GM21786 (cell line): ENCODE data around the gene OR6B3.

Experiments
- ATAC-seq: cut with Tn5 transposase; IDR thresholded peaks from one replicate; pipeline ENCODE4 v1.9.1; 2021; ENCODE audit not compliant: unreplicated experiment

The OR6B3 gene

DNA sequence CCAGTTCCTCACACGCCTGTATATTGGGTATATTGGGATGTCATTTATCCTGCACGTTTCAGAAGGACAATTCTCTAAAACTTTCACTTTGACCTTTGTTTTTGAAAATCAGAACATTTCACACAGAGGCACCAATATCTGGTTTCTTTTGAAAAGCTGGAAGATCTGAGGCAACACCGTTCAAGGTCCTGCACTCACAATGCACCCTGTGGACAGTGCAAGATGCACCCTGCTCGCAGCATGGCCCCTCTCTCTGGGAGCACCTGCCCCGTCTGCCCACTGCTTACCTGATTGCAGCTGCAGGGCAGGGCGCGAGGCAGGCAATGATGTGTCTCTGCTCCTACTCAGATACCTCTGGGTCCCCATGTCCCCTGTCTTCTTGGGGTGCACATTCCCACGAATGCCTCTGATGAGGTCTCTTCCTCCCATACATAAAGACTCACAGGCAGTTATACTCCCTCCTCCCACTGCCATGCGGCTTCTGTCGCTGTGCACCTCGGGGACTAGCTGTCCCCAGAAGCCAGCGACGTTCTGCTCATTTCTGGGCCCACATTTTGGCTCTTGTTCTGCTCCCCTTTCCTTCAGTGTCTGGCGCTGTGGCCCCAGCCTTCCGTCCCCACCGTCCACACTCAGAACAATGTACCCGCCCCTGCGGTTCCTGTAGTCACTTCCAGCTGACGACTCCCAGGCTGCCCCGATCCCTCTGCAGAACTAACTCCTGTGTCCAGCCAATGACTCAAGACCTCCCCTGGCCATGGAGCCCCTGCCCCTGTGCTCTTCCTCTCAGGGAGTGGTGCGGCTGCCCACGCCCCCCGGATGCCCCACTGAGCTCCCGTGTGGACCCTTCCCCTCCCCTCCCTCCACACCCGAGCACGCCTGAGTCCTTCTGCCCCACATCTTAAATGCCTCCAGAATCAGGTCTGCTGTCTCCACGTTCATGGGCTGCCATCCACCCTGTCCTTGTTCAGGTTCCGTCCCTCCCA lies at the start of gene OR6B3:
Gene OR6B3, minus strand, starts transcription at position 349 of the 983 bp plus-strand sequence.
- no peak for ATAC-seq

DNA sequence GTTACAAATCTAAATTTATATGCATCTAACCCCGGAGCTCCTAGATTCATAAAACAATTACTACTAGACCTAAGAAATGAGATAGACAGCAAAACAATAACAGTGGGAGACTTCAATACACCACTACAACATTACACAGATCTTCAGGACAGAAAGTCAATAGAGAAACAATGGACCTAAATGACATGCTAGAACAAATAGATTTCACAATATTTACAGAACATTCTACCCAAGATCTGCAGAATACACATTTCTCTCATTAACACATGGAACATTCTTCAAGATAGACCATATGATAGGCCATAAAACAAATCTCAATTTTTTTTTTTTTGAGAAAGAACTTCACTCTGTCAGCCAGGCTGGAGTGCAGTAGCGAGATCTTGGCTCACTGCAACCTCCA lies 45.0 kb upstream of the OR6B3 start:
- ATAC-seq, result no peak

DNA sequence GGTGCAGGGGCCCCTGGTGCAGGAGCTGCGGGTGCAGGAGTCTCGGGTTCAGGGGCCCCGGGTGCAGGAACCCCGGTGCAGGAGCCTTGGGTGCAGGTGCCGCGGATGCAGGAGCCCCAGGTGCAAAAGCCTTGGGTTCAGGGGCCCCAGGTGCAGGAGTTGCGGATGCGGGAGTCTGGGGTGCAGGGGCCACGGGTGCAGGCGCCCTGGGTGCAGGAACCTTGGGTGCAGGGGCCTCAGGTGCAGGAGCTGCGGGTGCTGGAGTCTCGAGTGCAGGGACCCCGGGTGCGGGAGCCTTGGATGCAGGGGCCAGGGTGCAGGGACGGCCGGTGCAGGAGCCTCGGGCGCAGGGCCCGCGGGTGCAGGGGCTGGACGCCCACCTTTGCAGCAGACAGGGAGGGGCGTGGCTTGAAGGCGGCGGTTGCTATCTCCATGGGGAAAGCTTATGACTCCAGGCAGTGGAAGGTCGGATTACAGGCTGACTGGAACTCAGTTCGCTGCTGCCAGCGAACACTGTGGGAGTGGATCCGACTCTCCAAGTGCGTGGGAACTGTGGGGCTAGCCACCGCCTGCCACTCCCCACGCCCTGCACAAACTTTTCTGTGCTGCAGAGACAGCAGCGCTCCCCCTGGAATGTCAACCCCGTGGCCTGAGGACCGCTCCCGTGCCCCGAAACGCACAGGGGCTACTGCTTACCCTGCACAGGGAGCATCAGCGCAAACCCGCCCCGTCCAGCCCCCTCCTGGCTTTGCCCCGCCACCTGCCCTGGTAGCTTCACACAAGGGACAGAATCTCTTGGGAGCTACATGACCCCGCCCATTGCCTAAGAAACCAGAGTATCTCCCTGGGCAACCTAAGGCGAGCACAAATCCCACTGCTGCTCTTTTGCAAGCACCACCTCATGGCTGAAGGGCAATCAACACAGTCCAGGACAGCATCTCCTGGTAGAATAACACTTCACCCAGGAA lies 42.5 kb upstream of the OR6B3 start:
- ATAC-seq, result no peak

DNA sequence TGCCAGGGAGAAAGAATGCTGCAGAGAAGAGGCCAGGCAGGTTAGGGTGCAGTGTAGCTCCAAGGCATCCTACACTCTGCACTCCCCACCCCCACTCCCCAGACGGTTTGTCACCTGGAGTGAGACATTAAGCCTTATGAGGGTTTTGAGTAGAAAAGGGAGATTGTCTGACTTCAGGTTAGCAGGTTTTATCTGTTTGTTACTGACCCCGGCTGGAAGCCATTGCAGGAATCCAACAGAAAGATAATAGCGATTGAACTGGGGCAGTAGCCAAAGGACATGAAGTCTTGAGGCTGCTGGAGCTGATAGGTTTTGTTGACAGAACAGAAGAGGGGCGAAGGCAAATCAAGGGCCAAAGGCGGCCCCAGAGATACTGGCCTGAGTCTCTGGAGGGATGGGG lies 36.0 kb upstream of the OR6B3 start:
- no peak for ATAC-seq

DNA sequence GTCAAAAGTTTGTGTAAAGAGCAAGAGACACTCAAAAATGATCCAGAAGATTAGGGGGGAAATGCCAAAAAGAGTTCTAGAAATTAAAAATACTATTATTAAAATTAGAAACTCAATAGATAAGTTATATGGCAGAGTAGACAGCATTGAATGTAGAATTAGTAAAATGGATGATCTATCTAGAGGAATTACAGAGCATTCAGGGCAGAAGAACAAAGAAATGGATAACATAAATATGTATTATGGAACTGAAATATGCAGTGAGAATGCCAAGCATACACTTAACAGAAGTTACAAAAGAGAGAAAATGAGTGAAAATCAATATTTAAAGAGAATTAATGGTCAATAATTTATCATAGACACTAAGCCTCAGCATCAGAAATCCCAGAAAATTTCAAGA lies 33.2 kb upstream of the OR6B3 start:
- ATAC-seq, result no peak

DNA sequence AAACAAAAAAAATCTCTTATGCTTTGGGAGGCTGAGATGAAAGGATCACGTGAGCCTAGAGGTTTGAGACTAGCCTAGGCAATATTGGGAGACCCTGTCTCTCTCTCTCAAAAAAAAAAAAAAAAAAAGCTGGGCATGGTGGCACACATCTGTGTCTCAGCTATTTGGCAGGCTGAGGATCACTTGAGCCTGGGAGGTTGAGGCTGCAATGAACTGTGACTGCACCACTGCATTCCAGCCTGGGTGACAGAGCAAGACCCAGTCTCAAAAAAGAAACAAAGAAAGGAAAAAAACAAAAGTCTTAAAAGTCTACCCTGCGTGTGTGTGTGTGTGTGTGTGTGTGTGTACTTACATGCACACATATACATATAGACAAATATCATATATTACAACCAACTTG lies 25.3 kb upstream of the OR6B3 start:
- ATAC-seq, result no peak

DNA sequence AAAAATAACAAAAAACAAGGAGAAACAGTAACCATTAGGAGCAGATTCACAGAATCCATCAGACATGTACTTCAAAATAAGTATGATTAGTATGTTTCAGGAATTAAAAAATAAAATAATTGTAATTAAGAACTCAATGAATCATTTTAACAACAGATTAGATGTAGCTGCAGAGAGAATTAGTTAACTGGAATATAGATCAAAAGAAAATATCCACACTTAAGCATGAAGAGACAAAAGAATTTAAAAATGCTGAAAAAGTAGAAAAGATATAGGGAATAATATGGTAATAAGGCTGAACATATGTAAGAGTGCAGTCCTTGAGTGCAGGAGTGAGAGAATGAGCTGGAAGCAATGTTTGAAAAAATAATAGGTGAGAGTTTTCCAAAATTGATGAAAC lies 24.1 kb upstream of the OR6B3 start:
- ATAC-seq, result no peak

DNA sequence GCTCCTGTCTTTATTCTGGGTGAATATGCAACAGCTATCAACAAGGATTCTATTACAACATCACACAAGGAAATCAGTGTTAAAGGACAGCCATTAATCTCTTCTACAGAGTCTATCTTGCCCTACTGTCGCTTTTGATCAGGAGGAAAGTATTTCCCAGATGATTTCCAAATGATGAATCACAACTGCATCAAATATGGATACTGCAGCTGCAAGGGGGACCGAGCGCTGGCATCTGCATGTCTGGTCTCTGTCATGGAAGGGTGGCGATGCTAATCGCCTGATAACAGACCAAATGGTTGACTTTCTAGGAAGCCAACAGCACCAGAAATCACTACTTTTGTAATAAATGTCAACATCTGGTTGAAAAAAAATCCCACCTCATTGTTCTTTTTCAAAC lies 21.2 kb upstream of the OR6B3 start:
- ATAC-seq, result no peak

DNA sequence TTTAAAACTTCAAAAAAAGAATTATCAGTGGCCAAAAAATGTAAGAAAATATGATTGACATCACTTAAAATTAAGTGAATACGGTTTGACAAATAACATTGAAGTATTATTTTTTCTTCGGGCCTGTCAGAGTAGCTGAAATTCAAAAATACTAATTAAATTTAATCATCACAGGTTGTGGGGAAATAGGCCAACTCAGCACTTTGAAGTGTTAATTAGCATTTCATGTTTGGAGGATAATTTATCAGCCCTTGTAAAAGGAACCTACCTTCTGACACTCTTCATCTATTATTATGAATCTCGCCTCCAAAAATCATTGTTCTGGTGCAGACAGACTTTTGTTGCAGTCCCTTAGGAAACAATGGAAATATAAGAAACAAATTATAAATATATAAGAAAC lies 17.6 kb upstream of the OR6B3 start:
- no peak for ATAC-seq

DNA sequence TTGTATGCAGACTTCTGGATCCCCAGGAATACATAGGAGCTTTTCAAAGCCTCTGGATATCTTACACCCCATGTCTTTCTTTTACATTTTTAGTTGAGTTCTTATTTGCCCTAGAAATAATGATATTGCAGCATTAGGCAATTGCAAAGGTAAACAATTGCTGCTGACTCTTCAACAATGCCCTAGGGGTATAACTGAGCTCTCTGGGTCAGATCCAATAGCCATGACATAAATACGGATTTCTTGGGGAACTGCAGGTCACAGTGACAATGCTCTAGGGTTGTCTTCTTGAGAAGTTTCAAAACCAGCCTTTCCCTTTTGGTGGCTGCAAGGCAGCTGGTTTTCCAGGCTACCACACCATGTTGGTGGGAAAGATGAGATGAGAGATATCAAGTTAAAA lies 16.5 kb upstream of the OR6B3 start:
- ATAC-seq, result no peak

DNA sequence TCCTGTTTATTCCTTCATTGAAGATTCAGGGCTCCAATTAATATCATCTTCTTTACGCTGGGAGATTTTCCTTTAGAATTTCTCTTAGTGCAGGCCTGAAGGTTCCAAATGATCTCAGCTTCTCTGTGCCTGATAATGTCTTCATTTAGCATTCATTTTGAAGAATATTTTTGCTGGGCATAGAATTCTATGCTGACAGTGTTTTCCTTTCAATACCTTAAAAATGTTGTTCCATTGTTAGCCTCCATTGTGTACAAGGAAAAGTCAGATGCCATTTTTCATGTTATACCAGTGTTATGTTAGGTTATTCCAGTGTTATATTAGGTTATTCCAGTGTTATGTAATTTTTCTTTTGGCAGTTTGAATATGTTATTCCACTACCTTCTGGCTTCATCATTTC lies 14.9 kb upstream of the OR6B3 start:
- ATAC-seq, result no peak

DNA sequence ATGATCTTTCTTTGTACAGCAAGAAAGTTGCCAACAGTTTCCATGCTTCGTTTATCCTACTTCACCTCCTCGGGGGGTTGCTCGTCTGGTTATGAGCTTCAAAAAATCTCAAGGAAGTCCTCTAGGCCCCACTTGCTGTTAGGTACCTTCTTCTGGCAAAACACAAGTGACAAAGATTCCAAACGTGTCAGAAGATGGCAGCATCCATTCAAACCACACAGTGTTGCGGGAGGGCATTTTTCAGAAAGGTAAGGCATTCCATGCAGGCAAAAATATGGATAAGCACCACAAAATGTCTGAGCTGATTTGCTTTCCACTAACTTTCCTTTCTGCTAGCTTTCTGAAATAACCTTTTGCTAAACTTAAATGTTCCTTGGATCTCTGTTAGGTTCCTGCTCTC lies 13.2 kb upstream of the OR6B3 start:
- no peak for ATAC-seq

DNA sequence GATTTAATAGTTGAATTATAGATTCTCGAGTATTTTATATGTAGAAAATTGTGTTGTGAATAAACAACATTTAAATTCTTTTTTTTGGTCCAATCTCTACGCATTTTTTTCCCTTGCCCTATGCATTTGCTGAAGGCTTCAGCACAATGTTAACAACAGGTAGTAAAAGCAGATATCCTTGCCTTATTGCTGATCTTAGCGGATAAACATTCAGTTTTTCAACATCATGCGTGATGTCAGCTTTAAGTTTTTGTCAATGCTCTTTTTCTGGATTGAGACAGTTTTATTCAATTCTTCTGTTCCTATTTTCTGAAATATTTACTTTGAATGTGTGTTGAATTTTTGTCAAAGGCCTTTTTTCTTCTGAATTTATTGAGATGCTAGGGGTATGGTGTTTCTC lies 11.6 kb upstream of the OR6B3 start:
- no peak for ATAC-seq

DNA sequence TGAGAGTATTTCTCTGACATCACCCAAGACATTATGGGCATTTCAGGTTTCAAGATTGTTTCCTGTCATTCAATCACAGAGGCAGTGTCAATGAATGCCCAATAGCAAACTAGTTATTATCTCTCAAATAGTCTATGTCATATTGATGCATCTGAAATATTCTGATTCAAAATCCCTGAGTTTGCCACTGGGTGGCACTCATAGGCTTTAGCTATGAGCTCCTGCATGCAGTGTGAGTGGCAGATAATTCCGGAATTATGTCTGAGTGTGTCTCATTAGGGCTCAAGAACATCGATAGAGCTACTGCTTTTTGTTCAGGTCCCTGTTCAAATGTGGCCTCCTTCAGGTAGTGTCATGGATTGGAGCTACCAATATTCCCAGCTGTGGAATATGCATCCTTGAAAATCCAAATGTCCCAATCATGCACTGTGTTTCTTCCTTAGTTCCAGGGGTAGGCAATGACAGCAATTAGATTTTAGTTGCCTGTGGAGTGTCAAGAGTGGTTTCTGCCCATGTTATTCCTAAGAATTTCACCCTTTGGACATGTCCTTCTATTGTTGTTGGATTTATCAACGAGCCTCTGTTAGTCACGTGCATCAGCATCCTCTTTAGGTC lies 7.8 kb upstream of the OR6B3 start:
- ATAC-seq, result no peak

DNA sequence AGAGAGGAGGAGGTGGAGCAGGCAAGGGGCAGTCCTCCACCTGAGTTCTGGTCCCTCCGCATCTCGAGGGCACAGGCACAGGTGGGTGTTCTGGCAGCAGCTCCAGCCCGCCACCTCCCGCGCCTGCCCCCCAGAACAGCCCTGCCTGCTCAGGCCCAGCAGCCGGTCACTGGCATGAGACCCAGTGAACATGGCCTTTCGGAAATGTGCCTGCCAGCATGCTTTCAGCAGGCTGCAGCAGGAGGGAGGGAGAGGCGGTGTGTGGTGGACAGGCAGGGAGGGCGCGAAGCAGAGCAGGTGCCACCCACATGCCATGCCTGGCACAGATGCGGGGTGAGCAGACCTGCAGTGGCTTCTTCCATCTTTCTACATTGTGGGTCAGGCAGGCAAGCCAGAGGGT lies 3.4 kb upstream of the OR6B3 start:
- ATAC-seq, result no peak

DNA sequence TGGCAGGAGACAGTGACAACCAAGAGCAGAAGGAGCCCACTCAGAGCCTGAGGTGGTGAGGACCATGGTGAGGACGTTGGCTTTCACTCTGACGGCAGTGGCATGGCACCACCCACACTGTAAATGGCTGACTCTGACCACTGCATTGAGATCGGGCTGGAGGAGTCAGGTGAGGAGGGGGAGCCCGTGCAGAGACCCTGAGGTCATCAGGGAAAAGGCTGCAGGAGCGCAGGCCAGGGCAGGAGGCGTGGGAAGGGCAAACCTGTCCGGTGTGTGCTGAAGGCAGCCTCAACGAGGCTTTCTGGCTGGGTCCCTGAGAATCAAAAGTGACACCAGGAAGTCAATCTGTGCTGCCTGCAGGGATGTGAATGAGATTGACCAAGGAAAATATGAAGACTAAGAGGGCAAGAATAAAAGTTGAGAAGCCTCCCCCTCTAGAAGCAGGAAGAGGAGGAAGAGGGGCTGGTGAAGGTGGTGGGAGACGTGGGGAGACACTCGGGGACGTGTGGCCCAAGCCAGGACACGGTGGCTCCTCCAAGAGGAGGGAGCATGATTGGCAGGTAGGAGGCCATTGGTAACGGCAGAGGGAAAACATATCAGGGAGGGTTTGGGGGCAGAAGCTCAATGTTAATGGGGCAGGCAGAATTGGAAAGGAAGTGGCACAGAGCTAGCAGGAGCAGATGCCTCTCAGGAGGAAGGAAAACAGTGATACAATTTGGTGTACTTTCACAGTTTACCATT lies 2.0 kb upstream of the OR6B3 start:
- ATAC-seq, result no peak

DNA sequence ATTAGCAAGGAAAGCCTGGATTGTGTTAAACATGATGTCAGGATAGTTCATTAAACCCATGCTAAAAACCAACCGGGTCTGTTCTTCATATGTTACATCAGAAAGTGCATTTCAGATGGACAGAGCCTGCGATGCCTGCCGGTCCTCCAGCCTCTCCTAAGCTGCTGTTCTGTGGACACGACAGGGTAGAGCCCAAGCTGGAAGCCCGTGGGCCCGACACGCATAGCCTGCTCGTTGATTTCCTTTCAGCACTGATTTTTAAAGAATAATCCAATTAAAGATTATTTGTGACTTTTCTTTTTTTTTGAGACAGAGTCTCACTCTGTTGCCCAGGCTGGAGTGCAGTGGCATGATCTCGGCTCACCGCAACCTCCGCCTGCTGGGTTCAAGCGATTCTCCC lies 797 bp downstream of the OR6B3 start:
- ATAC-seq, result no peak

DNA sequence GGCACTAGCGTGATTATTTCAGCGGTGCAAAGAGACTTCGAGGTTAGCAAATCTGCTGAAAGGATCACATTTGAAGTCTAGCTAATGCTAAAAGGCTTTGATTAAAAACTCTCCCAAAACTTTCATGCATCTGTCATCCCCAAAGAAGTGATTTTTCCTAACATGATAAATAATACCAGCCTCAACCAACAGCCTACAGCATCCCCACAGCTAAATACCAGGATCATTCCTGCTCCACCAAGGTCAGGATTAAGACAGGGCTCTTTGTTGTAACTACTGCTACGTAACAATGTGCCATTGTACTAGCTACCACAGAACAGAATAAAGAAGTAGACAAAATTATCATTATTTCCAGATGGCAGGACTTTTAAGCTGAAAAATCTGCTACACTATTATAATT lies 1.6 kb downstream of the OR6B3 start:
- no peak for ATAC-seq

DNA sequence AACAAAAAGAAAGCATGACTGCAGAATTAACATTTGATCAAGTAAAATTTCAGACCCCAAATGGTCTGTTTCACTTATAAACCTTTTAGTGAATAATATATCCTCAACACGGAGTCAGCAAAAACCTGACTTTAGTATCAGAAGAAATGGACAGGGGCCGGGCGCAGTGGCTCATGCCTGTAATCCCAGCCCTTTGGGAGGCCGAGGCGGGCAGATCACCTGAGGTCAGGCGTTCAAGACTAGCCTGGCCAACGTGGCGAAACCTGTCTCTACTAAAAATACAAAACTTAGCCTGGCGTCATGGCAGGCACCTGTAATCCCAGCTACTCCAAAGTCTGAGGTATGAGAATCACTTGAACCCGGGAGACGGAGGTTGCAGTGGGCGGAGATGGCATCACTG lies 3.0 kb downstream of the OR6B3 start:
- no peak for ATAC-seq

DNA sequence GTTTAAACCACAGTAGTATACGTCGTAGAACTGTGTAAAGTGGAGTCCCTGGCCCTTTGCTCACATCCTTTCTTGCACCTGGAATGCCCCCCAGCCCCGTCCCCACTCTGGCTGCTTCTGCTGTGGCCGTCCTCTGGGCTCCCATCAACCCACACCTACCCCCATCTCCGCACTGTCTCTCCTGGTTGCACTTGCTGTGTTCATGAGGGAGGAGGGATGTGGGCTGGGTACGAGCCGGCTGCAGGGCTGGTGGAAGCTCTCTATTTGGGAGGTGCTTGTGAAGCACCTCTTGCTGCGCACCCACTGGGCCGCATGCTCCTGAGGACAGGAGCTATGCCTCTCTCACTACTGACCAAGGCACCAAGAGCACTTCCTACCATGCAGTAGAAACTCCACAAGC lies 5.1 kb downstream of the OR6B3 start:
- ATAC-seq, result no peak

DNA sequence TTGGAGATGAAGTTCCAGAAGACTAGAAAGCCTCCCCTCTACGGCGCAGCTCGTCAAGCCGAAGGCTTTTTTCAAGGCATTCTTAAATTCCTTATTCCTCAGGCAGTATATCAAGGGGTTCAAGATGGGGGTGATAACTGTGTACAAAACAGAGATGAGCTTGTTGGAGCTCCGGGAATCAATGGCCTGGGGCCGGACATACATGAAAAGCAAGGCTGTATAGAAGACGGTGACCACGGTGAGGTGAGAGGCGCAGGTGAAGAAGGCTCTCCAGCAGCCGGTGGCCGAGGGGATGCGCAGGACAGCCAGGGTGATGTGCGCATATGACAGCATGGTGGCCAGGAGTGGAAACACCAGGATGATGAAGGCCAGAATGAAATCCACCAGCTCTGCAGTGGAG lies 8.2 kb downstream of the OR6B3 start:
- ATAC-seq, result no peak
